ENCODE data around the gene CFAP20DC. TPM values are rescaled to one million over a fixed set of nuclear protein-coding genes. Genes with fewer than 3 reads are reported as not detected.
A peak's percentile ranks its signal among the peaks of the same experiment; 100 is the strongest.

CFAP20DC gene
- total RNA-seq, 1 donor from 2014 or later, result 4.2 TPM

GRCh38 chr3:58999134-58999773, 50.6 kb downstream of the CFAP20DC start:
- no peak for DNase-seq (ENCODE audit: low spot score)
- Mint-ChIP-seq H3K4me3 (ENCODE audit: unreplicated experiment) (no peak overlapping the region), H3K27ac (ENCODE audit: unreplicated experiment) (no peak overlapping the region), H3K4me1 (ENCODE audit: unreplicated experiment) (no peaks in the 10 kb centered on the region), H3K36me3 (ENCODE audit: low read depth, unreplicated experiment) (no peaks in the 10 kb centered on the region), H3K9me3 (ENCODE audit: unreplicated experiment) (no peaks in the 10 kb centered on the region), H3K27me3 (ENCODE audit: unreplicated experiment) (no peaks in the 10 kb centered on the region)
- no peak for TF ChIP-seq CTCF (IDR thresholded peaks at IDR 0.05; ENCODE audit: unreplicated experiment)

GRCh38 chr3:58998476-58999117, 51.2 kb downstream of the CFAP20DC start:
- no peaks in the 10 kb centered on the region for H3K4me1 Mint-ChIP-seq (ENCODE audit: unreplicated experiment)
- H3K27me3 Mint-ChIP-seq (ENCODE audit: unreplicated experiment), result no peaks in the 10 kb centered on the region
- no peak overlapping the region for H3K4me3 Mint-ChIP-seq (ENCODE audit: unreplicated experiment)
- H3K27ac Mint-ChIP-seq (ENCODE audit: unreplicated experiment), result no peak overlapping the region
- no peak for DNase-seq (ENCODE audit: low spot score)
- H3K36me3 Mint-ChIP-seq (ENCODE audit: low read depth, unreplicated experiment), result no peaks in the 10 kb centered on the region
- TF ChIP-seq CTCF (IDR thresholded peaks at IDR 0.05; ENCODE audit: unreplicated experiment), result no peak
- H3K9me3 Mint-ChIP-seq (ENCODE audit: unreplicated experiment), result no peaks in the 10 kb centered on the region

- Mint-ChIP-seq H3K27me3 (ENCODE audit: unreplicated experiment) (peaks cover 1% of the 10 kb centered on the region), H3K36me3 (ENCODE audit: low read depth, unreplicated experiment) (no peaks in the 10 kb centered on the region), H3K27ac (ENCODE audit: unreplicated experiment) (no peak overlapping the region), H3K9me3 (ENCODE audit: unreplicated experiment) (no peaks in the 10 kb centered on the region), H3K4me3 (ENCODE audit: unreplicated experiment) (no peak overlapping the region), H3K4me1 (ENCODE audit: unreplicated experiment) (no peaks in the 10 kb centered on the region)
- no peak for TF ChIP-seq CTCF (IDR thresholded peaks at IDR 0.05; ENCODE audit: unreplicated experiment)
- DNase-seq (ENCODE audit: low spot score), result no peak
These were observed 53.1 kb downstream of the CFAP20DC start for GRCh38 chr3:58996730-58997129.

GRCh38 chr3:58994746-58995330, 55.0 kb downstream of the CFAP20DC start:
- no peaks in the 10 kb centered on the region for H3K9me3 Mint-ChIP-seq (ENCODE audit: unreplicated experiment)
- peaks cover 1% of the 10 kb centered on the region for H3K27me3 Mint-ChIP-seq (ENCODE audit: unreplicated experiment)
- no peak overlapping the region for H3K27ac Mint-ChIP-seq (ENCODE audit: unreplicated experiment)
- H3K4me3 Mint-ChIP-seq (ENCODE audit: unreplicated experiment), result no peak overlapping the region
- peak; percentile 45 for TF ChIP-seq CTCF (IDR thresholded peaks at IDR 0.05; ENCODE audit: unreplicated experiment)
- DNase-seq (ENCODE audit: low spot score), result peak; percentile 33
- no peaks in the 10 kb centered on the region for H3K36me3 Mint-ChIP-seq (ENCODE audit: low read depth, unreplicated experiment)
- no peaks in the 10 kb centered on the region for H3K4me1 Mint-ChIP-seq (ENCODE audit: unreplicated experiment)

- H3K27ac Mint-ChIP-seq (ENCODE audit: unreplicated experiment), result no peak overlapping the region
These were observed 56.3 kb downstream of the CFAP20DC start for GRCh38 chr3:58993547-58993946.

More at GRCh38 chr3:58993547-58993946, 56.3 kb downstream of the CFAP20DC start:
- no peak for DNase-seq (ENCODE audit: low spot score)
- no peak overlapping the region for H3K4me3 Mint-ChIP-seq (ENCODE audit: unreplicated experiment)
- peaks cover 1% of the 10 kb centered on the region for H3K27me3 Mint-ChIP-seq (ENCODE audit: unreplicated experiment)
- no peaks in the 10 kb centered on the region for H3K4me1 Mint-ChIP-seq (ENCODE audit: unreplicated experiment)
- TF ChIP-seq CTCF (IDR thresholded peaks at IDR 0.05; ENCODE audit: unreplicated experiment), result no peak
- H3K9me3 Mint-ChIP-seq (ENCODE audit: unreplicated experiment), result no peaks in the 10 kb centered on the region
- H3K36me3 Mint-ChIP-seq (ENCODE audit: low read depth, unreplicated experiment), result no peaks in the 10 kb centered on the region
